ENCODE measurements around the gene ST6GALNAC4.

The ST6GALNAC4 gene

GRCh38 chr9:127931092-127931881, 14.4 kb upstream of the ST6GALNAC4 start:
- peak overlapping the region; percentile 50 for H3K4me3 ChIP-seq (ENCODE audit: low read depth, low read length)

DNA sequence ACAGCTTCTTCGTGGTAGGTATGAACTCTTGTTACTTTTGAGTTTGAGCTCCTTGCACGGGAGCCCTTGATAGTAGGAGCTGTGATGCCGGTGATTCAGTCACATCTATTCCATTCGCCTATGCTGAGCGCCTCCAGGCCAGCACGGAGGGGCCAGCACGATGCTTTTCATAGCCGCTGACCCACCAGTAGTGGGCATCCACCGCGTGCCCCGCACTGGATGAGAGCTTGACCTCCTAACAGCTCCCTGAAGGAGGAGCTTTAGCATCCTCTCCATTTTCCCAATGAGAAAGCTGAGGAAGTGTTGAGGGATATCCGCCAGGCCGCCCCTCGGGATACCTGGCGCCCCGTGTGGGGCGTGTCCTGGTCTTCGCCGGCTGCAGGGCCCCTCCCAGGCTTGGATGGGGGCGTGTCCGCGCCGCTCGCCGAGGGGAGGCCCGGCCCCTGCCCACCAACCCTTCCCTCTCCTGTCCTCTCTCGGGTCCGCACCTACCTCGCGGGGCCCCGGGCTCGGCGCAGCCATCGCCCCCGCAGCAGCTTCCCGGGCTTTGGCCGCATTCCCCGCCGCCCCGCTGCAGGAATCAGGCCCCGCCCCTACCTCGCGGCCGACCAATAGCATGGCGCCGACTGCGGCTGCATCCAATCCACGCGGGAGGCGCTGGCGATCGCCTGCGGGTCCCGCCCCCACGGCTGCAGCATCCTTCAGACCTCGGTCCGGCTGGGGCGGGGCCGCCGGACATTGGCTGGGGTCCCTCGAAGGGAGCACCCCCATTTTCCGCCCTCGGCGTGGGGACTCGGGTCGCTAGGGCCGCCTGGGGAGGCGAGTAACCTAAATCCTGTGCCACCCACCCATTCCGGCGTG, 13.6 kb upstream of the ST6GALNAC4 start, which contains the start of gene PIP5KL1:
PIP5KL1 (minus strand) TSS at position 547 of the 861 bp plus-strand sequence; CDS start at position 522, 25 bp downstream.
- H3K4me3 ChIP-seq (ENCODE audit: low read depth, low read length), result peak within 1 kb of the TSS; percentile 50

DNA sequence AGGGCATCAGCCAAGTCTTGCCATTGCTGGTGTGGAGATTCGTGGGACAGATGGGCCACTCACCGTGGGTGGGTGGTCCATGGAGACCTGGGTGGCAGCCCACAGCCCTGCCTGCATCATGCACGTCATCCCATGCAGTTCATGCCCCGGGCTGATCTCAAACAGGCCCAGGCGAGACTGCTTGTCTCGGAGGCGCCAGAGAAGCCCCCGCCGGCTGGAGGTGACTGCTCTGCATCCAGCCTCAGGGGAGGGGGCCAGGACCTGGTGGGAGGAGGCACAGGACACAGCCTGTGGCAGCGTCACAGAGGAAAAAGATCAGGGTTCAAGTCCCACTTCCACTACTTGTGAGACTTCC, 12.8 kb upstream of the ST6GALNAC4 start:
- H3K4me3 ChIP-seq (ENCODE audit: low read depth, low read length), result no peak overlapping the region

DNA sequence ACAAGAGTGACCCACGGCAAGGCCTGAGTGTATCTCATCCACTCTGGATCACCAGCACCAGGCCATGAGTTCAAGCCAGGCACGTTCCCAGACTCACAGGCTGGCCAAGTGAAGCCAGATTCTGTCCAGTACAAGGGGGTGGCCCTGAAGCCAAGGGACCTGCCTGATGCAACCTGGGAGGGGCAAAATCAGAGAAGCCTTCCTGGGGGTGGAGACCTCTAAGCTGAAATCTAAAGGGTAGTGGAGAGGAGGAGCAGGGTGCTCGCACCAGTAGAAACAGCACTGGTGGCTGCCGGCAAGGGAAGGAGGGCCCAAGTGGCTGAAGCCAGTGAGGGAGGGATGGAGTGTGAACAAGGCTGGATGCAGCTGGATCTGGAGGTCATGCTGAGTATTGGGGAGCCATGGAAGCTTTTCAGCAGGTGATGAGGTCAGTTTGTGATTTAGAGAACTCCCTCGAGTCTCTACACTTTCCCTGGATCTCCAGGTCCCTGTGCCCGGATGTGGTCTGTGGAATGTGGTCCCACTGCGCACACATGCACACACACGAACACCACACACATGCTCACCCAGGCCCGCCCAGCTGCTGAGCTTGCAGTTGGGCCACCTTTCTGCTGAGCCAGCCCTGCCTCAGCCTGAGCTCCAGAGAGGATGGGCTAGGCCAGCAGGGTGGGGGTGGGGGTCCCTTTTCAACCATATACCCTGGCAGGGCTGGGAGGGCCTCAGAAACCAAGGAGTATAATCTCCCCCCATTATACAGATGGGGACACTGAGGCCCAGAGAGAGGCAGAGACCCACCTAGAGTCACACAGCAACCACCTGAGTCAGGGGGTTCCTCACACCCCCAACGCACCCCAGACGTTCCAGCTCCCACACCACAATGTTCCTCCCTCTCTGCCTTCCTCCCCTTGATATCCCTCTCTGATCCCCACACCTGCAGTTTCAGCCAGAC, 12.1 kb upstream of the ST6GALNAC4 start:
- no peak overlapping the region for H3K4me3 ChIP-seq (ENCODE audit: low read depth, low read length)

DNA sequence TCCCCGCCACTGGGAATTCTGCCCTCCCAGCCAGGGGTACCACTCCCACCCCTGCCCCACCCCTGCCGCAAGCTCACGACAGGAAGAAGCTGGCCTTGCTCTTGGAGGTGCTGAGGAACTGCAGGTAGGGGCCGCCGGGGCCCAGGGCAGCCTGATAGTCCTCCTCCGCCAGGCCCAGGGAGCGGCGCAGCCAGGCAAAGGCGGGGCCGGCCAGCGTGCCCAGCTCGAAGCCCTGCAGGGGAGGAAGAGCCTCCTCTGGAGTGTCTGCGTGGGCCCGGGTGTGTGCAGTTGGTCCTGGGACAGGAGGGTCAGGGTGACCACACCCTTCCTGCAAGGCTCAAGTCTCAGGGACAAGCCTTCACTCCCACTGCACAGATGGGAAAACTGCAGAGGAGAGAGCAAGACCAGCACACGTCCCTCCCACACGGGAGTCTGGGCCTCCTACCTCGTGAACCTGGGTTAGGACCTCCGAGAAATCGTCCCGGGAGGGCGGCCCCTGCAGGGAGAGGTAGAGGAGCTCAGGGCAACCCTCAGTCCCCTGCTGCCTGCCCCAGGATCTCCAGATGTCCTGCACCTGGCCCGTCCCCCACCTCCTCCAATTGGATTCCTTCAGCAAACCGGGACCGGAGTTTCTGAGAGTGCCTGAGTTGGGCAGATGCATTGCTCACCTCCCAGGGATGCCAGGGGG, 11.3 kb upstream of the ST6GALNAC4 start:
- H3K4me3 ChIP-seq (ENCODE audit: low read depth, low read length), result peak overlapping the region; percentile 17

DNA sequence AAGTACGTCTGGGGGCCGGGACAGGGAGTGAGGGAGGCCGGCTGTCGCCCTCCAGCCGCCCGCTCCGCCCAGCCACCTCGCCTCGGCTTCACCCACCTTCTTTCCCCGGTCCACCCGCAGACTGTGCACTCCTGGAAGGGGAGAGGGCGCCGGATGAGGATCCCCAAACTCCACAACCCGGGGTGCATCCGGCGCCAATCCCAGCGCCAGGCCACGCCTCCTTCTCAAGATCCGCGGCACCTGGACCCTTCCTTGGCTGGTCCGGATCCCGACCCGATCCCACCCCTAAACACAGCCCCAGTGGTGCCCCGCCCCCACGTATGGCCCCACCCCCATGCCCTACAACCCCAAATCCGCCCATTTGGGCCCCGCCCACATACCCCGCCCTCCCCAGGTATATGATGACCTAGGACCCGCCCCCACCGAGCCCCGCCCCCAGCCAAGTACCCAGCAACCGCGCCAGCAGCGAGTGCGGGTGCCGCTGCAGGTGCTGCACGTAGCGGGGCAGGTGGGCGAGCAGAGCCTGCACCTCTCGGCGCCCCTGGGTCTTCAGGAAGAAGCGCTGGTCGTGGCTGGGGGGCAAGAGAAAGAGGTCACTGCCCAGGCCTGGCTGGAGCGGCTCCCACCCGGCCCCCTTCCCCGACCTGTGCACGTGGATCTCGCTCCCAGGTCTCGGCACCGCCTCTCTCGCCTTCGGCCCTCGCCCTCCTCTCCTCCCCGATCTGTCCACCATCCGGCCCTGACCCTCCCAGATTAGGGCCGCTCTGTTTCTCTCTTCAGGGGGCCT, 10.6 kb upstream of the ST6GALNAC4 start:
- H3K4me3 ChIP-seq (ENCODE audit: low read depth, low read length), result peak overlapping the region; percentile 72

DNA sequence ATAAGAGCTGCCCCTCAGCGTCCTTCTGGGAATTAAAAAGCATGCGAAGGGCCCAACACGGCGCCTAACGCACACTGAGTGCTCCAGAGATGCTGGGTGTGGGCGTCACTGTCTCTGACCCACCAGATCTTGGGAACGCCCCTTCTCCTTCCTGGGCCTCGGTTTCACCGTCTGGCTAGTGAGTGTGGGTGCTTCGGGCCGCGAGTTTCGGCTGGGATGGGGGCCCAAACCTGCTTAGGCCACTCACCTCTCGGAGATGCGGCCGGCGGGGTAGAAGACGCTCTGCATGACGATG, 10.0 kb upstream of the ST6GALNAC4 start:
- peak overlapping the region; percentile 72 for H3K4me3 ChIP-seq (ENCODE audit: low read depth, low read length)

DNA sequence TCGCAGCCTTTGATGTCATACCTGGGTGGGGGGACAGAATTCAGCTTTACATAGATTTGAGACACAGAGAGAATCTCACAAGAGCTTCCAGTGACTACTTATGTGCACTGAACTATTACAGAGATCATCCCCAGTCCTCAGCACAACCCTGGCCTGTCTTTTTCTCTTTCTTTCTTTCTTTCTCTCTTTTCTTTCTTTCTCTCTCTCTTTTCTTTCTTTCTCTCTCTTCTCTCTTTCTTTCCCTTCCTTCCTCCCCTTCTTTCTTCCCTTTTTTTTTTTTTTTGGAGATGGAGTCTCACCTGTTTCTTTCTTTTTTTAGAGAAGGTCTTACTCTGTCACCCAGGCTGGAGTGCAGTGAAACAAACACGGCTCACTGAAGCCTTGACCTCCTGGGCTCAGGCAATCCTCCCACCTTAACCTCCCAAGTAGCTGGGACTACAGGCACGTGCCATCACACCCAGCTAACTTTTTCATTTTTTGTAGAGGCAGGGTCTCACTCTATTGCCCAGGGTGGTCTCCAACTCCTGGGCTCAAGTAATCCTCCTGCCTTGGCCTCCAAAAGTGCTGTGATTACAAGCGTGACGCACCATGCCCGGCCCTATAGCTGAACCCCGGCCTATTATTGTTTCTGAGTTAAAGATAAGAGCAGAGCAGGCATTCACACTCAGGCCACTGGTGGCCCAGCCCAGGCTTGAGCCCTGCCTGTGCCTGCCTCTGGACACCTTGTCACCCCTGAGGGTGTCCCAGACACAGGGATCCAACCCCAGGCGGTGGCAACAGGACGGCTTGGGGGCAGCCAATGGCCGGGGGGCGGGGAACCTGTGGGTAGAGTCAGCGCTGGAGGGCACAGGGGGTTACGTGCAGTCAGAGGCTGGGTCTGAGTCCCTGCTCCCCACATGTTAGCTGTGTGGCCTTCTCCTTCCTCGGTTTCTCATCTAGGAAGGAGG, 9.4 kb upstream of the ST6GALNAC4 start:
- peak overlapping the region; percentile 72 for H3K4me3 ChIP-seq (ENCODE audit: low read depth, low read length)

DNA sequence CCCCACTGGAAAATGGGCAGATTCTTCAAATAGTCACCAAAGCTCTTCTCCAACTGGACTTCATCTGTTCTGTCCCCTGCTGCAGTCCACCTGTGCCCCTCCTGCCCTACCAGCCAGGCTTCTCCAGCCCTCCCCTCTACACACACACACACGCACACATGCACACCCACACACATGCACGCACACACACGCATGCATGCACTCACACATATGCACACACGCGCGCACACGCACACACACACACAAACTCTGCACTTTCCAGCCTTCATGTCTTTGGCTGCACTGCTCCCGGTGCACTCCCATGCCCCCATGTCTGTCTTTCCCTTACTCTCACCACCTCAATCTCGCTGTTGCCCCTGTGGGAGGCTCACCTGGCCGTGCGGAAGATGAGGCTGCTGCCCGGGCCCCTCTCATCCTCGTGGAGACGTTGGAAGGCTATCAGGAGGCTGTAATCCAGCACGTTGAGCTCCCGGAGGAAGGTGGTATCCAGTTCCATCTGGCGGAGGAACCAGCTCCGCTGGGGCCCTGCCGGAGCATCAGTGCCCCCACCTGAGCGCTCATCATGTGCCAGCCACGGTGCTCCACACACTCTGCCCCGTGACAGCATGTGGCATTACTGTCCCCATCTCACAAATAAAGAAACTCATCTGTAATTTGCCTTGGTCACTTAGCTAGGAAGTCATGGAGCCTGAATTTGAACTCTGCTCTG, 8.0 kb upstream of the ST6GALNAC4 start:
- no peak overlapping the region for H3K4me3 ChIP-seq (ENCODE audit: low read depth, low read length)

GRCh38 chr9:127923771-127924170, 6.9 kb upstream of the ST6GALNAC4 start:
- no peak overlapping the region for H3K4me3 ChIP-seq (ENCODE audit: low read depth, low read length)

GRCh38 chr9:127923046-127923445, 6.2 kb upstream of the ST6GALNAC4 start:
- H3K4me3 ChIP-seq (ENCODE audit: low read depth, low read length), result no peak overlapping the region

DNA sequence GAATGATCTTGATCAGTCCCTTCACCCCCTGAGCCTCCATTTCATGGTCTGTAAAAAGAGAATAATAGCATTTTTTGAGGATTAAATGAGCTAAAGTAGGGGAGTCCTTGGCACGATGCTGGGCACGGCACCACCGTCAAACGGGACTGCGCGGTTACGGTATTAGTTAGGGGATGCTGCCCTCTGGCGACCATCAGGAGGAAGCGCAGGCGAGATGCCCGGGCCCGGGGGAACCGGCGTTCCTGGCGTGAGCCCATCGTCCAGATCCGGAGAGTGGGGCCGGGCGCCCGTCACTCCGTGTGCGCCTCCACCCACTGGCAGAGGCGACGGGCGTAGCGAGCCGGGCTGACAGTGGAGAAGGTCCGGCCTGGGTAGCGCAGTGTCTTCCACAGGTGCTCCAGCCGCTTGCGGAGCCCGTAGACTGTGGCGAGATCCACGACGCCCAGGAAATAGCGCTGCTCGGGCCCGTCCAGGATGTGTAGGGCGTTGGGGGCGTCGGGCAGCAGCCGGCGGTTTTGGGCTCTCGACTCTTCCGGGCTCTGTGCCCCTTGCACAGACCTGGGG, 4.8 kb upstream of the ST6GALNAC4 start:
- H3K4me3 ChIP-seq (ENCODE audit: low read depth, low read length), result no peak overlapping the region

- no peak overlapping the region for H3K4me3 ChIP-seq (ENCODE audit: low read depth, low read length)
Measured at GRCh38 chr9:127920794-127921193, 4.0 kb upstream of the ST6GALNAC4 start.

GRCh38 chr9:127919253-127919815, 2.5 kb upstream of the ST6GALNAC4 start:
- H3K4me3 ChIP-seq (ENCODE audit: low read depth, low read length), result no peak overlapping the region

- H3K4me3 ChIP-seq (ENCODE audit: low read depth, low read length), result no peak overlapping the region
Measured at GRCh38 chr9:127918183-127919107, 1.6 kb upstream of the ST6GALNAC4 start.

DNA sequence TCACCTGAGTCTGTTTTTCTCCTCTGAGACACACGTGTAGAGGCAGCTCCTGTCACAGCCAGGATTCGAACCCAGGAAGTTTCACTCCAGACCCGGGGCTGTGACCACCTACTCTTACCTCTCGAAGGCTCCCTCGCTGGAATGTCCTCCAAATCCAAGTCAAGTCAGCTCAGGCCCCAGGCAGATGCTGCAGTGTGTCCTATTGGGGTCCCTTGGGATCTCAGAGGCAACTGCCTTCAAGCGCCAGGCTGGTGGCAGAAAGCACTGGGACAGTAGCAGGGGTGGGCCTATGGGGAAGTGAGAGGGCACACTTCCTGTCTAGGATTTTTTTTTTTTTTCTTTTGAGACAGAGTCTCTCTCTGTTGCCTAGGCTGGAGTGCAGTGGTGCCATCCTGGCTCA, 762 bp upstream of the ST6GALNAC4 start:
- no peak overlapping the region for H3K4me3 ChIP-seq (ENCODE audit: low read depth, low read length)
